ENCODE results near the gene PROS1. TPM values are rescaled to one million over a fixed set of nuclear protein-coding genes. Genes with fewer than 3 reads are reported as not detected.
A peak's percentile ranks its signal among the peaks of the same experiment; 100 is the strongest.
"Not testable (repeated sequence)": the region's sequence is repeated elsewhere in the genome, so short reads cannot be mapped to it uniquely, and the experiment has no call there.

The PROS1 gene
- total RNA-seq, 4 donors from 2014 or later: 29.3 to 91.1 (median 42.1) TPM

DNA sequence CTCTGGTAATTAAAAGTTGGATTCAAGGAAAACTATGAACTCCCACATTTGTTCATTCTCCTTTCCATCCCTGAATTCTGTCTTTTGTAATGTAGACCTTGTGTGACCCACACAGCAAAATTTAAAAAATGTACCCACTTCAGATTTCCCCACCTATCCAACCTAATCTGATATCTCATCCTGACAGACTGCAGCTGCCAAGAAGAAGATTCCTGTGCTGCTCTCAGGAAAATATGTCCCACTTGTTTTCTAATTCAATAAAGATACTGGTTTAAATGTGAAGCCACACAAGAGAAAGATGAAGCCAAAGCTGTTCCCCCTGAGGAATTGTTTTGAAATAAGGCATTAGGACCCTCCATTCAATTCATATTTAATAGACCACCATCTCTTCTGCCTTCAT is 100.3 kb downstream of the PROS1 start:
- not testable (repeated sequence) for H3K27me3 ChIP-seq, H3K36me3 ChIP-seq, H3K9me3 ChIP-seq, ATAC-seq, H3K4me1 ChIP-seq, H3K27ac ChIP-seq, H3K4me3 ChIP-seq

DNA sequence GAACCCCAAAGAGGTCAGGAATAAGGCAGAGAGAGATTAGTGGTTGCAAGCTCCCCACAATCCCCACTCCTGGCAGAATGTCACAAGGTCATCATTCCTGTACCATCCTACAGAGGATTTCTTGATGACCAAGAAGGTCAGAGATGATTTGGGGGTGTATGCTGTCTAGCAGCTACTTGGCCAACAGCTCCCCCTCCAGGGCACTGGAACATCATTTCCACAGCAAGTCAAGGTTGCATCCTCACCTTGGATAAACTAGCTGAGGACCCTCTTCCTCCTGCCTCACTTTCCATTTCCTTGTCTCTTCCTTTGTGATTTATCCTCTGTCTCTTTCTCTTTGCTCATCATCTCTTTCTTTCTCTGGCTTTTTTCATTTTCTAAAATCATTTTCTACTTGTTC is 106.3 kb downstream of the PROS1 start:
- TF ChIP-seq POLR2AphosphoS5 (IDR thresholded peaks at IDR 0.05) (no peak), EP300 (IDR thresholded peaks at IDR 0.05) (no peak), POLR2A (IDR thresholded peaks at IDR 0.05) (no peak)
- TF ChIP-seq, protein P1, sequence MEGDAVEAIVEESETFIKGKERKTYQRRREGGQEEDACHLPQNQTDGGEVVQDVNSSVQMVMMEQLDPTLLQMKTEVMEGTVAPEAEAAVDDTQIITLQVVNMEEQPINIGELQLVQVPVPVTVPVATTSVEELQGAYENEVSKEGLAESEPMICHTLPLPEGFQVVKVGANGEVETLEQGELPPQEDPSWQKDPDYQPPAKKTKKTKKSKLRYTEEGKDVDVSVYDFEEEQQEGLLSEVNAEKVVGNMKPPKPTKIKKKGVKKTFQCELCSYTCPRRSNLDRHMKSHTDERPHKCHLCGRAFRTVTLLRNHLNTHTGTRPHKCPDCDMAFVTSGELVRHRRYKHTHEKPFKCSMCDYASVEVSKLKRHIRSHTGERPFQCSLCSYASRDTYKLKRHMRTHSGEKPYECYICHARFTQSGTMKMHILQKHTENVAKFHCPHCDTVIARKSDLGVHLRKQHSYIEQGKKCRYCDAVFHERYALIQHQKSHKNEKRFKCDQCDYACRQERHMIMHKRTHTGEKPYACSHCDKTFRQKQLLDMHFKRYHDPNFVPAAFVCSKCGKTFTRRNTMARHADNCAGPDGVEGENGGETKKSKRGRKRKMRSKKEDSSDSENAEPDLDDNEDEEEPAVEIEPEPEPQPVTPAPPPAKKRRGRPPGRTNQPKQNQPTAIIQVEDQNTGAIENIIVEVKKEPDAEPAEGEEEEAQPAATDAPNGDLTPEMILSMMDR (IDR thresholded peaks at IDR 0.05): no peak
- no peak for ATAC-seq

DNA sequence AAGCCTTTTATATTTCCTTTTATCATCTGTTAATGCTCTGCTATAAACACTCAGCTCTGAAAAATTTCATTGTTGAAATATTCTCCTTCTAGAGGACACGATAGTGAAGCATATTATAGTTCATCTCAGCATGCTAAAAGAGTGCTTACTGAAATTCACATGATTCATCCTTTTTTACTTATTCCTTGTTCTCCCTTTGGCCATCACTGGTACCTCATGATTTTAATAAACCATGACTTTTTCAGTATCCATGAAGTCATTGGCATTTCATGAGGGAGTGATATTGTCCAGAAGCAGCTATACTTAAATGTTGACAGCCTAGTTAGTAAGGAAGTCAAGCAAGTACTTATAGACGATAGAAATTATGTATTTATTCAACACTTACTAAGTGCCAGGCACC is 112.7 kb downstream of the PROS1 start:
- no peak overlapping the region for H3K27ac ChIP-seq
- no peaks in the 10 kb centered on the region for H3K36me3 ChIP-seq
- no peaks in the 10 kb centered on the region for H3K27me3 ChIP-seq
- H3K4me1 ChIP-seq: no peaks in the 10 kb centered on the region
- no peak overlapping the region for H3K4me3 ChIP-seq
- H3K9me3 ChIP-seq: no peaks in the 10 kb centered on the region
- ATAC-seq: no peak
- TF ChIP-seq POLR2A (IDR thresholded peaks at IDR 0.05) (no peak), EP300 (IDR thresholded peaks at IDR 0.05) (no peak), POLR2AphosphoS5 (IDR thresholded peaks at IDR 0.05) (no peak)
- TF ChIP-seq, protein P1 (IDR thresholded peaks at IDR 0.05): no peak
- WGBS, 2 donors (ENCODE audit: low coverage in 1 of 2): 43 to 49% methylated on average over 2 of the region's 2 CpGs

More for the DNA sequence above, 106.3 kb downstream of the PROS1 start:
- Histone ChIP-seq H3K9me3 (no peaks in the 10 kb centered on the region), H3K27me3 (no peaks in the 10 kb centered on the region), H3K27ac (no peak overlapping the region), H3K4me3 (no peak overlapping the region), H3K36me3 (no peaks in the 10 kb centered on the region), H3K4me1 (no peaks in the 10 kb centered on the region)

DNA sequence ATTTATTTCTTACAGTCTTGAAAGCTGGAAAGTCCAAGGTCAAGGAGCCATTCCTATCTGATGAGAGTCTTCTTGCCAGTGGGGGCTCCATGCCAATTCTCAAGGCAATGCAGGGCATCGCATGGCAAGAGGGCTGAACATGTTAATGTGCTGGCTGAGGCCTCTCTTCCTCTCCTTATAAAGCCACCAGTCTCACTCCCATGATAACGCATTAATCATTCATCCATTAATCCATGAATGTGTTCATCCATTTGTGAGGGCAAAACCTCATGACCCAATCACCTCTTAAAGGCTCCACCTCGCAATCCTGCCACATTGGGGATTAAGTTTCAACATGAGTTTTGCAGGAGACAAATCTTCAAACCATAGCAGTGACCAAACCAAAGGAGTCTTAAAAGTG is 118.3 kb downstream of the PROS1 start:
- TF ChIP-seq POLR2A (IDR thresholded peaks at IDR 0.05) (no peak), POLR2AphosphoS5 (IDR thresholded peaks at IDR 0.05) (no peak), EP300 (IDR thresholded peaks at IDR 0.05) (no peak)
- TF ChIP-seq, protein P1 (IDR thresholded peaks at IDR 0.05): no peak
- Histone ChIP-seq H3K4me3 (no peak overlapping the region), H3K36me3 (no peaks in the 10 kb centered on the region), H3K4me1 (no peaks in the 10 kb centered on the region), H3K9me3 (peaks cover 0 to 7% (median 0%) of the 10 kb centered on the region in 3 donors), H3K27me3 (no peaks in the 10 kb centered on the region), H3K27ac (no peak overlapping the region)
- 70 to 72% methylated on average over 2 to 3 of the region's 3 CpGs for WGBS, 2 donors (ENCODE audit: low coverage in 1 of 2)
- no peak for ATAC-seq

DNA sequence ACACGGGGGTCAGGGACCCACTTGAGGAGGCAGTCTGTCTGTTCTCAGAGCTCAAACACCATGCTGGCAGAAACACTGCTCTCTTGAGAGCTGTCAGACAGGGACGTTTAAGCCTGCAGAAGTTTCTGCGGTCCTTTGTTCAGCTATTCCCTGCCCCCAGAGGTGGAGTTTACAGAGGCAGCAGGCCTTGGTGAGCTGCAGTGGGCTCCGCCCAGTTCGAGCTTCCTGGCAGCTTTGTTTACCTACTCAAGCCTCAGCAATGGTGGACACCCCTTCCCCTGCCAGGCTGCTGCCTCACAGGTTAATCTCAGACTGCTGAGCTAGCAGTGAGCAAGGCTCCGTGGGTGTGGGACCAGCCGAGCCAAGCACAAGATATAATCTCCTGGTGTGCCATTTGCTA is 121.5 kb downstream of the PROS1 start:
- not testable (repeated sequence) for H3K4me3 ChIP-seq, ATAC-seq, H3K36me3 ChIP-seq, H3K27ac ChIP-seq, H3K27me3 ChIP-seq, H3K4me1 ChIP-seq
- WGBS, 2 donors (ENCODE audit: low coverage in 1 of 2): no CpG with 5 or more reads among the region's 7 CpGs
- peaks cover 0 to 11% (median 0%) of the 10 kb centered on the region in 3 donors for H3K9me3 ChIP-seq

DNA sequence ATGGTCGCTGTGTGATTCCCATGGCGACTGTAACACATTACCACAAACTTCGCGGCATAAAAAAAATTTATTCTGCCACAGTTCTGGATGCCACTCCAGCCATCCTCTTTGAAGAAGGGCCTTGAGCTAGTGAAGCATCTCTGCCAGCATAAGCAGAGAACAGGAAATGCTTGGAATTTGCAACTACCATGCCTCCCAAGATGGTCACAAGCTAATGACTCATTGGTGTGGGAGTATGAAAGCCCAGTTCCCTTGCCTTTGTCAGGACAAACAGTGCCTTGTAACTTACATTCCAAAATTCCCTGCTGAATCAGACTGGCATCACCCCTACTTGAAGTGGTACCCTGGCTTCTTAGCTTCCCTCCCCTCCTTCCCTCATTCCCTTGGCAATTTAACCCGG is 129.7 kb downstream of the PROS1 start:
- Histone ChIP-seq H3K4me3 (no peak overlapping the region), H3K27me3 (no peaks in the 10 kb centered on the region), H3K9me3 (no peaks in the 10 kb centered on the region), H3K4me1 (peaks cover 0 to 4% (median 0%) of the 10 kb centered on the region in 3 donors), H3K27ac (peak overlapping the region in 1 of 4 donors; percentile 5), H3K36me3 (no peaks in the 10 kb centered on the region)
- no peak for TF ChIP-seq POLR2A (IDR thresholded peaks at IDR 0.05)
- 70 to 71% methylated on average over 5 of the region's 5 CpGs for WGBS, 2 donors (ENCODE audit: low coverage in 1 of 2)
- peak; percentile 58 for ATAC-seq

DNA sequence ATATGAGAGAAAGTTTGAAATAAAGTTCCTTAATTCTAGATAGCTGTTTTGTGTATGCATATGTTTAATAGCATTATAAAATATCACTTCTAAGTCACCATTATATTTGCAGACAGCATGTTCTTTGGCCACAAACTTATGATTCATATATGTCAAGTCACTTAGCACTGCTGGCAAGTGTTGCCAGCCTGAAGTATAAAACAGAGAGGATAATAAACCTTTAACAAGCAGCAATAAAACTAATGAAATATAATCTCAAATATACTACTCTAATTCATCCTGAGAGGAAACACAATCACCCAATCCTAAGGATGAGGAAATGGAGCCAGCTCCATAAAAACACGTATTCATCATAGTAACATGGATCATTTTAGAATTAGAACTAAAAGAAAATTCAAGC is 134.5 kb downstream of the PROS1 start:
- WGBS, 2 donors (ENCODE audit: low coverage in 1 of 2): 19 to 25% methylated on average over 1 of the region's 1 CpG
- H3K36me3 ChIP-seq, H3K4me3 ChIP-seq, H3K4me1 ChIP-seq, H3K27ac ChIP-seq, H3K27me3 ChIP-seq, H3K9me3 ChIP-seq, ATAC-seq: not testable (repeated sequence)

Small RNA genes within 50 kb of the gene (small RNA-seq; reads per million reads assigned to genes)
- gene RF00019 (0 reads per million in 4 donors), gene RNU6-488P (0 reads per million in 4 donors), gene RNU6-511P (0 reads per million in 4 donors)

Other genes starting within 250 kb of the PROS1 start
- gene ARL13B, start 6.3 kb upstream of the PROS1 start, total RNA-seq: 10 to 100 TPM; 10.8 to 22.5 (median 15.3) TPM
- under 1 TPM in 1 of 4 donors, not detected in 3; 0.74 TPM for gene STX19, start 54.7 kb upstream of the PROS1 start, total RNA-seq
- 1 to 10 TPM; 5.2 to 9.6 (median 7.5) TPM for gene DHFR2, start 89.0 kb upstream of the PROS1 start, total RNA-seq
- gene NSUN3, start 89.2 kb upstream of the PROS1 start, total RNA-seq: 10 to 100 TPM in 2 of 4 donors, 1 to 10 TPM in 2; 4.7 to 12.8 (median 9.2) TPM

Data from gastroesophageal sphincter (tissue), 4 donors.